WERI-Rb-1 (cell line): ENCODE measurements around the gene SIAH1.
"Not testable (repeated sequence)": the region's sequence is repeated elsewhere in the genome, so short reads cannot be mapped to it uniquely, and the experiment has no call there.

Experiments
- DNase-seq: peaks from one replicate; pipeline ENCODE4 v3.0.0-alpha.2; 2020
- H3K27ac ChIP-seq: fragments of 250-450 bp; sonication (Bioruptor Pico); 2 replicates; pipeline ENCODE4 v1.5.1; 2020; ENCODE audit warnings: mild to moderate bottlenecking, moderate library complexity
- H3K27me3 ChIP-seq: fragments of 250-450 bp; sonication (Bioruptor Pico); 2 replicates; pipeline ENCODE4 v1.5.1; 2021; ENCODE audit warnings: mild to moderate bottlenecking, low read depth, moderate library complexity; ENCODE audit not compliant: insufficient read depth, severe bottlenecking
- H3K36me3 ChIP-seq: fragments of 250-450 bp; sonication (Bioruptor Pico); 2 replicates; pipeline ENCODE4 v1.5.1; 2020; ENCODE audit warnings: mild to moderate bottlenecking, moderate library complexity
- H3K4me3 ChIP-seq: 2 replicates; pipeline ENCODE4 v1.5.1; 2011; ENCODE audit warnings: low read depth, mild to moderate bottlenecking, control low read depth, low read length
- H3K9me3 ChIP-seq: fragments of 250-450 bp; sonication (Bioruptor Pico); 2 replicates; pipeline ENCODE4 v1.5.1; 2021; ENCODE audit warnings: mild to moderate bottlenecking, moderate library complexity; ENCODE audit not compliant: severe bottlenecking
- TF ChIP-seq, protein P1 (sequence below): IDR thresholded peaks from 2 replicates; pipeline ENCODE4 v1.5.1; 2011; ENCODE audit warnings: low read depth, mild to moderate bottlenecking, control low read depth, inconsistent platforms, low read length

Gene SIAH1

DNA sequence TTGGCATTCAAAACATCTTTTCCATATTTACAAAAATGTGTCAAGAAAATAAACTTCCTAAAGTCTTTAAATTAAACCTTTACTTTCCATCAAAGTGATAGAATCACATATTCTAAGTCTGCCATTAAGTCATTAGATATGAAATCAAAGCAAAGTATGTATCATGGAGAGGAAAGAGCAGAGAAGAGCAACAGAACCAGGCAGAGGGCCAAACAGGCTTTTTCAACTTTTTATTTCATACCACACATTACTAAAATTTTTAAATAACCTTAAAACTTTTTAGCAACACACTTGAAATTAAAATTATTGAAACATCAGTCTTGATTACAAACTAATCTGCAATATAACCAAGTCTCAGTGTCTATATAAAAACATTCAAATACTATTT is 13.8 kb downstream of the SIAH1 start:
- no peak for DNase-seq

DNA sequence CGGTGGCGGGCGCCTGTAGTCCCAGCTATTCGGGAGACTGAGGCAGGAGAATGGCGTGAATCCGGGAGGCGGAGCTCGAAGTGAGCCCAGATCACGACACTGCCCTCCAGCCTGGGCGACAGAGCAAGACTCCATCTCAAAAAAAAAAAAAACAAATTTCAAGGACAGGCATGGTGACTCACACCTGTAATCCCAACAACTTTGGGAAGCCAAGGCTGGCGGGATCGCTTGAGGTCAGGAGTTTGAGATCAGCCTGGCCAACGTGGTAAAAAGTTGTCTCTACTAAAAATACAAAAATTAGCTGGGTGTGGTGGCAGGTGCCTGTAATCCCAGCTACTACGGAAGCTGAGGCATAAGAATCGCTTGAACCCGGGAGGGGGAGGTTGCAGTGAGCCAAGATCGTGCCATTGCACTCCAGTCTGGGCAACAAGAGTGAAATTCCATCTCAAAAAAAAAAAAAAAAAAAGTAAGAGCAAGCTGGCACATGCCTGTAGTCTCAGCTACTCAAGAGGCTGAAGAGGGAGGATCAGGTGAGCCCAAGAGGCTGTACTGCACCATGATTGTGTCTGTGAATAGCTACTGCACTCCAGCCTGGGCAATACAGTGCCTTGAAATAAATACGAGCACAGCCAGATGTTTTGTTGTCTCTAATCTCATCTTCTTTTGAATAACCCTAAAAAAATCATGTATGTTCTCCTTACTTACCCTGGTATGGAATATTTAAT is 14.4 kb downstream of the SIAH1 start:
- DNase-seq, H3K27ac ChIP-seq, H3K36me3 ChIP-seq, H3K27me3 ChIP-seq, H3K4me3 ChIP-seq, H3K9me3 ChIP-seq: not testable (repeated sequence)

More for the DNA sequence above, 13.8 kb downstream of the SIAH1 start:
- TF ChIP-seq, protein P1, sequence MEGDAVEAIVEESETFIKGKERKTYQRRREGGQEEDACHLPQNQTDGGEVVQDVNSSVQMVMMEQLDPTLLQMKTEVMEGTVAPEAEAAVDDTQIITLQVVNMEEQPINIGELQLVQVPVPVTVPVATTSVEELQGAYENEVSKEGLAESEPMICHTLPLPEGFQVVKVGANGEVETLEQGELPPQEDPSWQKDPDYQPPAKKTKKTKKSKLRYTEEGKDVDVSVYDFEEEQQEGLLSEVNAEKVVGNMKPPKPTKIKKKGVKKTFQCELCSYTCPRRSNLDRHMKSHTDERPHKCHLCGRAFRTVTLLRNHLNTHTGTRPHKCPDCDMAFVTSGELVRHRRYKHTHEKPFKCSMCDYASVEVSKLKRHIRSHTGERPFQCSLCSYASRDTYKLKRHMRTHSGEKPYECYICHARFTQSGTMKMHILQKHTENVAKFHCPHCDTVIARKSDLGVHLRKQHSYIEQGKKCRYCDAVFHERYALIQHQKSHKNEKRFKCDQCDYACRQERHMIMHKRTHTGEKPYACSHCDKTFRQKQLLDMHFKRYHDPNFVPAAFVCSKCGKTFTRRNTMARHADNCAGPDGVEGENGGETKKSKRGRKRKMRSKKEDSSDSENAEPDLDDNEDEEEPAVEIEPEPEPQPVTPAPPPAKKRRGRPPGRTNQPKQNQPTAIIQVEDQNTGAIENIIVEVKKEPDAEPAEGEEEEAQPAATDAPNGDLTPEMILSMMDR: no peak
- no peak overlapping the region for H3K27ac ChIP-seq
- H3K4me3 ChIP-seq: no peak overlapping the region
- H3K36me3 ChIP-seq: no peaks in the 10 kb centered on the region; the same call in 1 of the 2 replicates
- H3K27me3 ChIP-seq: no peaks in the 10 kb centered on the region
- H3K9me3 ChIP-seq: no peaks in the 10 kb centered on the region

DNA sequence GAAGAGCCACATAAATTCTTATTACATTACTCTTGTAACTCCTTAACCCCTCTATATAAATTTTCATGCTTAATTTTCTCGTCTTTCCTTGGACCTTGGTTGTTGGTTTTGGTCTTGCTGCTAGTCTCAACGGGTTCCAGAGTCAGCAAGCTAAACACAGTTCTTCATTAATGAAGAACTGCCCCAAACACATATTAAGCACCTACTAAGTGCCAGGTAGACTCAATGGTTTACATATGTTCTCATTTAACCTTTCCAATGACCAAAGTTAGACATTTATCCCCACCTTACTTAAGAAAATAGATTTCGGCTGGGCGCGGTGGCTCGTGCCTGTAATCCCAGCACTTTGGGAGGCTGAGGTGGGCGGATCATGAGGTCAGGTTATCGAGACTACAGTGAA is 15.0 kb downstream of the SIAH1 start:
- no peaks in the 10 kb centered on the region; the same call in 1 of the 2 replicates for H3K36me3 ChIP-seq
- no peak overlapping the region for H3K4me3 ChIP-seq
- H3K27ac ChIP-seq: no peak overlapping the region
- TF ChIP-seq, protein P1: no peak
- no peaks in the 10 kb centered on the region for H3K9me3 ChIP-seq
- no peaks in the 10 kb centered on the region for H3K27me3 ChIP-seq
- DNase-seq: no peak

DNA sequence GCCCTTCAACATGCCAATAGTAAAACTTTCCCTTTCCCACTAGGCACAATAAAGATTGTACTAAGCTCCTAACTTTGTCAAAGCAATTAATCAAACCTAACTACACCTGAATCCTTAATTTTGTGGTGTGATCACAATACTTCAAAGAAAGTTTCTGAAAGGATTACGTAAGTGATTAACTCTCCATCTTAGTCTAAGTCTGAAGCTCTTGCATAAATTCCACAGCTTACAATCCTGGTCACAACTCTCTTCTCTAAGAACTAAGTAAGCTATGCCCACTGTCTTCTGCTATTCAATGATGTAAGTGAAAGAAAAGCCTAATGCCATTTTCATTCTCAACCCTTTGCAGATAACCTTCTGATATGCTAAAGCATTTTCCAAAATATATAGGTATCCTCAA is 15.4 kb downstream of the SIAH1 start:
- Histone ChIP-seq H3K4me3 (no peak overlapping the region), H3K27me3 (no peaks in the 10 kb centered on the region), H3K27ac (no peak overlapping the region), H3K36me3 (no peaks in the 10 kb centered on the region; the same call in 1 of the 2 replicates), H3K9me3 (no peaks in the 10 kb centered on the region)
- TF ChIP-seq, protein P1: no peak
- no peak for DNase-seq

DNA sequence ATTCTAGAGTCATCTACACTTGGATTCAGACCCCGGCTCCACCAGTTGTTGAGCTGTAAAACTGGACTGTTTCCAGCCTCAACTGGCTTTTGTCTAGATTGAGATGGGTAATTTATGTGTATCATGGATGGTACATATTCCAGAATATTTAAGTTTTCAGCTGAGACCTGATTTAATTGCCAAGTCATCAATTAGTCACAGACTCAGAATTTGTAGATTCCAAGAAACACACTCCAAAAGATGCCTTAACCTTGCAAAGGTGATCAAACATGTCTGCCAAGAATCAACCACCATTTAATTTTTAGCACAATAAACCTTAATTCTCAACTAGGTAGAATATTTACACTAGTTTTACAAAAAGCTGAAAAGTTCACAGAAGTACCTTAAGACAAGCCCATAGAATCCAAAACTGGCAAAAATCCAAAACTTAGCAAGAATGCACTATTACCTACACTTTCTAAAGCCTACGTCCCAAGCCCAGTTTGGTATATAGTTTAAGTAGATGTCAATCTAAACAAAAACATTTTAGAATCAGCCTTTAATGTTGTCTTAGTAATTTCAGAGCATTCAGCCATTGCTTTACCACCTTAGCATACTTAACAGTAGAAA is 17.7 kb downstream of the SIAH1 start:
- H3K27me3 ChIP-seq: no peaks in the 10 kb centered on the region
- TF ChIP-seq, protein P1: no peak
- no peak overlapping the region for H3K4me3 ChIP-seq
- H3K27ac ChIP-seq: 0 out of 2 replicates have a peak overlapping the region, but pooled peaks have one; percentile 66
- H3K36me3 ChIP-seq: no peaks in the 10 kb centered on the region; the same call in 1 of the 2 replicates
- no peak for DNase-seq
- no peaks in the 10 kb centered on the region for H3K9me3 ChIP-seq

DNA sequence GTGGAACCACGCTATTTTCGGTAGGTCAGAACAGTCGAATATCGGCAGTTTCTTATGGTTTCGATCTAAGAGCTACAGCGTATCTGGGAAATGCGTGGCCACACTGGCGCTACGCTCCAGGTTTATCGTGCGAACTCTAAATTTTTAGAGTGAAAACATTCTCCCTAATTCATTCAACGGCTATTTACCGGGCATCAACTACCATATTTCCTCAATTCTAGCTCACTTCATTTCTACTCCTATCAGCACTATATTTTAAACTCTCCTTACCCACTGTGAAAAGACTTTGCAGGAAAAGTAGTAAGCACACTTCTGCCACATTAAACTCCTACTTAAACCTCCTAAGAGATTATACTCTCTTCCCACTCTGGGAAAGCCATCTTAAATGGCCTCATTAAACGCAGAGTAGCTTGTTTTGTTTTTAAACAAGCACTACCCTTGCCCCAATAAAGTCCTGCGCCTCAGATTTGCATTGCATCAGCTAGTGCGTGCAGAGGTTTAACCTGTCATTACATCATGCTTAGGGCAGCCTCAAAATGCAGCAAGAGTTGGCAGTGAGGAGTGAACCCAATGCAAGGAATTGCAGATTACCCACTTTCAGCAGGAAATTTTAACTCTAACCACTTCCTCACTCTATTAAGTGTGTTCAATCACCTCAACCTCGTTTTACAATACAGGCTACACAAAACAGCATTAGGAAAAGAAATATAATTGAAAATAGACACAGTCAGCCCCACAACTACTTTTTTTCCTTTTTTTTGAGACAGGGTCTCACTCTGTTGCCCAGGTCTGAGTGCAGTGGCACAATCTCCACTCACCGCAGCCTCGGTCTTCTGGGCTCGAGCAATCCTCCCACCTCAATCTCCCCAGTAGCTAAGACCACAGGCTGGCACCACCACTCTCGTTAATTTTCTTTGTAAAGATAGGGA is 18.8 kb downstream of the SIAH1 start:
- TF ChIP-seq, protein P1: no peak
- H3K27me3 ChIP-seq: no peaks in the 10 kb centered on the region
- peaks cover 8% of the 10 kb centered on the region for H3K36me3 ChIP-seq
- H3K9me3 ChIP-seq: no peaks in the 10 kb centered on the region
- DNase-seq: no peak
- peak overlapping the region; percentile 54 for H3K4me3 ChIP-seq
- H3K27ac ChIP-seq: peak overlapping the region; percentile 66
